Activated CD4-positive, CD25-positive, alpha-beta regulatory T cell (primary cell): ENCODE data around the gene ZNF280C.
"Not testable (repeated sequence)": the region's sequence is repeated elsewhere in the genome, so short reads cannot be mapped to it uniquely, and the experiment has no call there.

Experiments used
- DNase-seq, 4 experiments: peaks; one replicate each; lab custom pipeline; 2025; lab: John Stamatoyannopoulos, UW

The ZNF280C gene, protein sequence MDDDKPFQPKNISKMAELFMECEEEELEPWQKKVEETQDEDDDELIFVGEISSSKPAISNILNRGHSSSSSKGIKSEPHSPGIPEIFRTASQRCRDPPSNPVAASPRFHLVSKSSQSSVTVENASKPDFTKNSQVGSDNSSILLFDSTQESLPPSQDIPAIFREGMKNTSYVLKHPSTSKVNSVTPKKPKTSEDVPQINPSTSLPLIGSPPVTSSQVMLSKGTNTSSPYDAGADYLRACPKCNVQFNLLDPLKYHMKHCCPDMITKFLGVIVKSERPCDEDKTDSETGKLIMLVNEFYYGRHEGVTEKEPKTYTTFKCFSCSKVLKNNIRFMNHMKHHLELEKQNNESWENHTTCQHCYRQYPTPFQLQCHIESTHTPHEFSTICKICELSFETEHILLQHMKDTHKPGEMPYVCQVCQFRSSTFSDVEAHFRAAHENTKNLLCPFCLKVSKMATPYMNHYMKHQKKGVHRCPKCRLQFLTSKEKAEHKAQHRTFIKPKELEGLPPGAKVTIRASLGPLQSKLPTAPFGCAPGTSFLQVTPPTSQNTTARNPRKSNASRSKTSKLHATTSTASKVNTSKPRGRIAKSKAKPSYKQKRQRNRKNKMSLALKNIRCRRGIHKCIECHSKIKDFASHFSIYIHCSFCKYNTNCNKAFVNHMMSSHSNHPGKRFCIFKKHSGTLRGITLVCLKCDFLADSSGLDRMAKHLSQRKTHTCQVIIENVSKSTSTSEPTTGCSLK

DNA sequence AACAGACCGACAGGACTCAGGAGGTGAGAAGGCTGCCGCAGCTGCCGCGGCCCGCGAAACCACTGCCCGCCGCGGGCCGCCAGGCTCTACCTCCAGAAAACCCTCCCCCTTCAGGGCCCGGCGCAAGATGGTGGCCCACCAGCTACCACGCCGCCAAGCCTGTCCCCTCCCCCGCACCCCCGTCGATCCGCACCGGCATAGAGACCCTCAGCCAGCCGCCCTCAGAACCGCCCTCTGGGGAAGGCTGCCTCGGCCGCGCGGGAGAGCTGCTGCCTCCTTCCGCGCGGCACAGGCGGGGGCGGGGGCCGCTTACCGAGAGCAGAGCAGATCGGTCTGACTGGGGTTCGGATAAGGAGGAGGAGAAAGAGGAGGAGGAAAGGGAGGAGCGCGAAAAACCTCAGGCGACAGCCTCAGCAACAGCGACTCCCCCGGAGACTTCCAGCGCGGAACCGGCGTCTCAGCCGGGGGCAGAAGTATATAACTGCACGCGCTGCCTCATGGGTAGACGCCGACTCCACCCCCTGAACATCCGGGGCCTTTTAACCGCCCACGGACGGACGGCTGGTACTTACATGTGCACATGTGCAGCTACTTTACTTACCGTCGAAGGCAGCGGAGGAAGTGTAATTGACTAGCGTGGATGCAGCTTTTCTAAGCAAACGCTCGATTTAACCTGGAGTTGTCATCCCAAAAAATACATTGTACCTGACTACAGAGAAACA, at the start of gene ZNF280C:
ZNF280C (minus strand) TSS at position 451 of the 722 bp plus-strand sequence. CDS start 8,450 bp downstream, outside the sequence.
- peak; percentile 80 to 83 (median 82) for DNase-seq

DNA sequence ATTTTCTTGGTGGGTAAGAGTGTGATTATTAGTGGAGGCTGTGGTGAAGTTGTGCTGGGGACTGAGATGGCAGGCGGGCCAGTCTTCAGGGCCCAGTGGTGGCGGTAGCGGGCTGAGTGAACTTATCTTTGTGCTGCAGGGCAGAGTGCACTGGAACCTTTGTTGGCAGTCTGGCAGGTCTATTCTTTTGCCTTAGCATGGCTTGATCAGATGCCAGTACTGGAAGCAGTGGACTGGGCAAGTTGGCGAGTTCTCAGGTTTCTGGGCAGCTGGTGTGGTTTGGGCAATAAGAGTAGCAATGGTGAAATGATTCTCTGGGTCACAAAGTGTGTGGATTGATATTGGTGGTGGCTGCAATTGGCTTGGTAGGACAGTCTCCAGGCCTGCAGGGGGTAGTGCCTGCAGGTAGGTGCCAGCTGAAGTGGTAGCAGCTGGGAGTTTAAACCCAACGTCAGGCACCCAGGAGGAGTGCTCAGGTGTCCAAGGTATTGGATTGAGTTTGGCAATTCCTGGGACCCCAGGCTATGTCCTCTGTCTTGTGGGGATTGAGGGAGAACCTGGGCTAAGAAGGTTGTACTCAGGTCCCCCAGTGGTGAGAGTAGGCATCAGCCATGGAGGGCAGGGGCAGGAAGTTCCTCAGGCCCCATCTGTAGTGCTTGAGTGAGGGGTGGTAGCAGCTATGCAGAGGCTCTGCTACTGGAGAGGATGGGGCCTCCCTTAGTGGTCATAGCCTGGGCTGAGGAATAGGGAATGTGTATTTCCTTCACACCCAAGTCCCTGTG, 36.1 kb upstream of the ZNF280C start:
- no peak for DNase-seq

DNA sequence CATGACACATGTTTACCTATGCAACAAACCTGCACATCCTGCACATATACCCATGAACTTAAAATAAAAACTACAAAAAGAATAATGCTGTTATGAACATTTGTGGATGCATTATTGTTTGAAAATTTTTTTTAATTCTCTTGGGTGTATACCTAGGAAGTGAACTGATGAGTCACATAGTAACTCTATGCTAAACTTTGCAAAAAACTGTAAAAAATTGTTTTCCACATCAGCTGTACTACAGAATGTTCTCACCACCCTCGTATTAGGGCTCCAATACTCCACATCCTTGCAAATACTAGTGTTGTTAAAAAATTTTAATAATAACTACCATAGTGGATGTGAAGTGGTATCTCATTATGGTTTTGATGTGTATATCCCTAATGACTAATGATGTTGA, 33.3 kb upstream of the ZNF280C start:
- DNase-seq = no peak

DNA sequence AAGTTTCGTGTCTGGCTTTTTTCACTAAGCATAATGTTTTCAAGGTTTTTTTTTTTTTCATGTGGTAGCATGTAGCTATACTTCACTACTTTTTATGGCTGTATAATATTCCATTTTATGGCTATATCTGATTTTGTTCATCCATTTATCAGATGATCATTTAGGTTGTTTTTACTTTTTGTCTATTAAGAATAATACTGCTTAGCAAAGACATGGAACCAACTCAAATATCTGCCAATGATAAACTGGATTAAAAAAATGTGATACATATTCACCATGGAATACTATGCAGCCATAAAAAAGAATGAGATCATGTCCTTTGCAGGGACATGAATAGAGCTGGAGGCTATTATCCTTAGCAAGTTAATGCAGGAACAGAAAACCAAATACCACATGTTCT, 32.7 kb upstream of the ZNF280C start:
- DNase-seq = no peak

DNA sequence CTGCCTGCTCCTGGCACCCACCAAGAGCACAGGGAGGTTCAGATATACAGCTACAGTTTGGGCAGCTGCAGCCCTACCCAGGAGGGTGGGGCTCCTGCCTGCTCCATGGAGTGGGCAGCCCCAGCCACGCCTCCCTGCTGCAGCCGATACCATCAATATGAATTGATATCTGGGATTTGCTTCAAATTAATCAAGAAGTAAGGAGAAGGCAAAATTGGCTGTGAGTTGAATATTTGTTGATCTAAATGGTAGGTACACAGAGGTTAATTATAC, 31.2 kb upstream of the ZNF280C start:
- DNase-seq = no peak

DNA sequence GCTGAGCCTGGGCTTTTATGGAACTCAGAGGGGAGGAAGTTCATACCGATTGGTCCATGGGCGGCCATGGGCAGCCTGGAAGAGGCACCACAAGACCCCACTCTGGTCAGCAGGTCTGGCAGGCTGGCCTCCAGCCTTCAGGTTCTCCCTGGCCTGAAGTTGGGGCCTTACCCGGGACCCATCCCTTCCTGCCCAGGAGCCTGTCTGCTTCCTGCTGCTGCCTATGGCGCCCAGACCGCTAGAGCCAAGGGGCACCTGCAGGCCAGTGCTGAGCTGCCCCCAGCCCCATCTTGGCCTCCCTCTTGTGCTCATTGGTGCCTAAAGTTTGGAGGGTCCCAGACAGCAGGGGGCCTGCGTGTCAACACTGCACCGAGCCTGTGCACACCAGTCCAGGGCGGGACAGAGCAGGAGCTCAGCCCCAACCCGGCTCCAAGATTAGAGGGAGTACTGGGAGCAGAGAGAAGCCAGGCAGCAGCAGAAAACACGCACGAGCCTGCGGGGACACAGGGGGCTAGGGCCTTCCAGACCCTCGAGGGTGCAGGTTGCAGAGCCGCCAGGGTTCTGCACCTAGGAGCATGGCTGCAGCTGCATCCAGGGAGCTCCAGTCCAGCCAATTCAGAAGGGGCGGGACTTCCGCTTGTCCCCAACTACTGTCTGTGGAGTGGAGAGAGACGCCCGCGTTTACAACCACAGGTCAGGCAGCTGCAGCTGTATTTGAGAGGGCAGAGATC, 30.7 kb upstream of the ZNF280C start:
- no peak for DNase-seq

DNA sequence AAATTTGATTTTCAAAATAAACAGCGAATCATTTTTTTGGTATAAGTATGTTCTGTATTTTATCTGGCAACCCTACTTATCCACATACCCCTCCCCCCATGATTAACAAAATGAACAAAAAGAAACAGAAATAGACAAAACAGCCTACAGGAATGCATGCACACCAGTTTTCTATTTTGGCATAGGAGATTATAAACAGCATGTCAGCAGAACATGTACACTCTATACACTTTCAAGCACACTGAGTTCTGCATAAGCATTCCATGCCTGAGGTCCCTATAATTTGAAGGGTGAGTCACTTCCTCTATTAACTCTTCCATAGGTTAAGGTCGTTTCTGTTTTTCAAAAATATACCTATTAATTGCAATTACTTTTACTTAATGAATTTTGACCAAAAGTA, 28.0 kb upstream of the ZNF280C start:
- DNase-seq = no peak

DNA sequence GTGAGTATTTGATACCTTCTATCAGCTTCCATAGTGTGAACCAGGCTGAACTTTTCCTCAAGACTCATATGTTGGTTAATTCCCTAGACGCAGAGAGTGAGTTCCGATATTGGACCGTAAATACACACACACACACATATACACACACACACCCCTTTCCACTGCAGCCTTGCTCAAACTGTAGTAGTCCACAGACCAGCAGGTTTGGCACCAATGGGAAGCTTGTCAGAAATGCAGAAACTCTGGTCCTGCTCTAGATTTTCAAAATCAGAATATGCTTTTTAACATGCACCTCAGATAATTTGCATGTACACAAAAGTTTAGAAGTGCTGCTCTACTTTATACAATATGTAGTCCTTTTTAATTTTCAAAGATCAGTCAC, 27.6 kb upstream of the ZNF280C start:
- DNase-seq = no peak

DNA sequence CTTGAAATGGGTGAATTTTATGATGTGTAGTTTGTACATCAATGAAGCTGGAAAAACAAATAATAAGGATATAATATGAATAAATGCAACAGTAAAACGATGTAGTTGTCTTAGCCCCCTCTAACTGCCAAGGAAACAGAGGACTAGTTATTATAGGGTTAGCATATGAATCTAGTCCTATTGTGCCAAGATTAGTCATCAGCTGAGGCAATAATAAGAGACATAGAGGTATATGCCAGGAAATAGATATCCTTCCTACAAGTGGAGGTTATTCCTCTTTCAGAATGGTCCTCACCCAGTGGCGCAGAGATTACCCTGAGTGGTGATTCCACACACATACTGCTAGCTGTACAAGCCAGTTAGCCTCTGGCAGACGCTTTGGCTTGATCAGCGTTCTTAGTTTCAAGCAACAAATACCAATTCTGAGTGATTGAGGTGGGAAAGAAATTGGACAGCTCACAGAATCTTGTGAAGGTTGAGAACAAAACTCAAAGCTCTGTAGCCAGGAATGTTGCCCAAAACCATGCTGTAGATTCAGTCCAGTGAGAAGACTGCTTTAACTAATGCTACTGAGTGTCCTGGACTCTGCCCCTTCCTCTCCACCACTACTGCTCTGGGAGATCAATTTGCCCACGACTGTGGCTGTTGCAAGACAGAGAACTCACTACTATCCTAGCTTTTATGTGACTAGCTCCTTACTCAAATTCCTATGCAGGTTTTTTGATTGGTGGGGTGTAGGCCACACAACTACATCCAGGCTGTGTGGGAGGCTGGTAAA, 27.0 kb upstream of the ZNF280C start:
- no peak for DNase-seq

DNA sequence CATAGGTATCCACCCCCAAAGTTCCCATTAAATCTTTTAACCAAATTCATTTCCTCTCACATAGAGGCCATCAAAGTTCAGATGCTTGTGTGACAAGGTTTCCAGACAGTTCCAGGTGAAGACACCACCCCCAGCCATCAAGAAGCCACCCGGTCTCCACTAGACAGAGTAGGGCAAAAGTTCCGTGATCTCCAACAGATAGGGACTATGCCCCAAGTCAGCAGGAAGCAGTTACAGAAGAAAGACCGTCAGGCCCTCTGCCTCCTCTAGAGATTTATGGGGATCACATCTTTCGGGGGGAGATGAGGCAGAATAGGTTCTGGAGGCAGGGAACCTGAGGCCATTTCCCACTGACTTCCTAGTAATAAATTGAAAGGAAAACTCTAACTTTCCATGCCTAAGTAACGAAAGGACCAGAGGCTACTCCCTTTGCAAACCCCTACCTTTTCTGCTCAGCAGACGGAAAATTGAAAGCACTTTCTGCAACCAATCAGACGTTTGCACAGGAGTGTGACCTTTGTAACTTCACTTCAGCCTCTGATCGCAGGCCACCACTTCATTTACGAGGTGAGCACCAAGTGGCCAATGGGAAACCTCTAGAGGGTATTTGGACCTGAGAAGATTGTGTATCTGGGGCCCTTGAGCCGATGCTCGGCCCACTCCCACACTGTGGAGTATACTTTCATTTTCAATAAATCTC, 18.5 kb upstream of the ZNF280C start:
- DNase-seq = no peak

DNA sequence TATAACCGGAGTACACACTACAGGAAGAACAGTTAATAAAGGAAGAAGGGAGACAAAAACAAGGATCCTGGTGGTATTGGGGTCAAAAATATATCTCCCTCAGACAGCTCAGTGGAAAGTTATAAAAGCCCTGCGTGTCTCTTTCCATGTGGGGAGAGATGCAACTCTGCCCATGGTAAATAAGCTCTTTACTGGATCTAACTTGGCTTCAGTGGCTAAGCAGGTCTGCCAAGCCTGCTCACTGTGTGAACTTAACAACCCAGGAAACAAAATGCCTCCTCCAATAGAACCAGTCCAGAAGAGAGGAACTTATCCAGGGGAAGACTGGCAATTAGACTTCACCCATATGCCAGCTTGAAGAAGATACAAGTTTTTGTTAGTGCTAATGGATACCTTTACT, 17.0 kb upstream of the ZNF280C start:
- DNase-seq = no peak

DNA sequence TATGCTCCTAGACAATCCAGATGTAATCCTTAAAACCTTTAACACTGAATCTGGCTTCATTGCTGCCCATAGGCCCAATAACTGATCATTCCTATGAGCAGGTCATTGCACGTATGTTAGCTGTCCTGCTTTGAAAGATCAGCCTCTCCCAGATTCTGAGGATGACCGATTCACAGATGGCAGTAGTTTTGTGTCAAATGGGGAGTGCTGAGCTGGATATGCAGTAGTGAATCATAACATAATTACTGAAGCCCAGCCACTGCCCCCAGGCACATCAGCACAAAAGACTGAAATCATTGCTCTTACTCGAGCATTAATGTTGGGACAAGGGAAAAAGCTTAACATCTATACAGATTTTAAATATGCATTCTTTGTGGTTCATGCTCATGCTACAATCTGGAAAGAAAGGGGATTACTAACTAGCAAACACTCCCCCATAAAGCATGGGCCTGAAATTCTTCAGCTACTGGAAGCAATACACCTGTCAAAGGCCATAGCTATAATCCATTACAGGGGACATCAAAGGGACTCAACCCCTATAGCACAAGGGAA, 16.4 kb upstream of the ZNF280C start:
- DNase-seq = no peak

DNA sequence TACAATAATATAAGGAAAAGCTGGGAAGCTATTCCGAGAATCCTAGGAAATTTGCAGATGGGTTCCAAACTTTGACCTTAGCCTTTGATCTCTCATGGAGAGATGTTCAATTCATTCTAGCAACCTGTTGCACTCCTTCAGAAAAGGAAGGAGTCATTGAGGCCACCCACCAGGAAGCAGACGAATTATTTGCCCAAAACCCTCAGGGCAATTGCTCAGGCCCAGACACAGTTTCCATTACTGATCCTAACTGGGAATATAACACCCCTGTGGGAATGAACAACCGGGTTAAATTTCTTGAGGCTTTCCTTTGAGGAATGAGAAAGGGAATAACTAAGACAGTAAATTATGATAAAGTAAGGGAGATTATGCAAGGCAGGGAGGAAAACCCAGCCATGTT, 13.5 kb upstream of the ZNF280C start:
- DNase-seq = no peak

DNA sequence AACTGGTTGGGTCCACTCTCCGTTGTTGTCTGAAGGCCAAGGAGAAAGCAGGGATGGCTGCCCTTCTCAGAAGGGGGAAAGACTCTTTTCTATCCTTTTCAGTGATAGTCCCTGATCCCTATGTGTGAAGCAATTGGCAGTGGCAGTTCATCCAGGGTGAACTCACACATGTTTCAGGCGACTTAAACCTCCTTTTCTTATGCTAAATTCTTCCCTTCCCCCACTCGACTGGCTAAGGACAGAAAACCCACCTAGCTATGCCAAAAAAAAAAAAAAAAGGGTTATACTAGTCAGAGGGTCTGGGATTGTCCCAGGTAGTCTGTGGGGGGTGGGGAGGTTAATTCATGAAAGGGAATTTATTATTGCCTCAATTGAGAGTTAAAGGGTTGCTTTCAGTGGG, 12.2 kb upstream of the ZNF280C start:
- no peak for DNase-seq

DNA sequence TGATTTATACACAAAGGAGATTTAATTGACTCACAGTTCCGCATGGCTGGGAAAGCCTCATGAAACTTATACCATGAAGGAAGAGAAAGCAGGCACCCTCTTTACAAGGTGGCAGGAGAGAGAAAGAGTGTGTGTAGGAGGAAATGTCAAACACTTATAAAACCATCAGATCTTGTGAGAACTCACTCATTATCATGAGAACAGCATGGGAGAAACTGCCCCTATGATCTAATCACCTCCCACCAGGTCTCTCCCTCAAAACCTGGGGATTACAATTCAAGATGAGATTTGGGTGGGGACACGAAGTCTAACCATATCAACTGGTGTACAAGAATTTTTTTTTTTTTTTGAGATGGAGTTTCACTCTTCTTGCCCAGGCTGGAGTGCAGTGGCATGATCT, 3.6 kb upstream of the ZNF280C start:
- not testable (repeated sequence) for DNase-seq

DNA sequence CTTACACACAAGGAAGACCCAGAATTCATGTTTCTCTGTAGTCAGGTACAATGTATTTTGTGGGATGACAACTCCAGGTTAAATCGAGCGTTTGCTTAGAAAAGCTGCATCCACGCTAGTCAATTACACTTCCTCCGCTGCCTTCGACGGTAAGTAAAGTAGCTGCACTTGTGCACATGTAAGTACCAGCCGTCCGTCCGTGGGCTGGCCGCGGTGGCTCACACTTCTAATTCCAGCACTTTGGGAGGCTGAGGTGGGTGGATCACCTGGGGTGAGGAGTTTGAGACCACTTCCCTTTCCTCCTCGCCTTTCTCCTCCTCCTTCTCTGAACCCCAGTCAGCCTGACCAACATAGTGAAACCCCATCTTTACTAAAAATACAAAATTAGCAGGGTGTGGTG, 692 bp upstream of the ZNF280C start:
- DNase-seq = not testable (repeated sequence)

DNA sequence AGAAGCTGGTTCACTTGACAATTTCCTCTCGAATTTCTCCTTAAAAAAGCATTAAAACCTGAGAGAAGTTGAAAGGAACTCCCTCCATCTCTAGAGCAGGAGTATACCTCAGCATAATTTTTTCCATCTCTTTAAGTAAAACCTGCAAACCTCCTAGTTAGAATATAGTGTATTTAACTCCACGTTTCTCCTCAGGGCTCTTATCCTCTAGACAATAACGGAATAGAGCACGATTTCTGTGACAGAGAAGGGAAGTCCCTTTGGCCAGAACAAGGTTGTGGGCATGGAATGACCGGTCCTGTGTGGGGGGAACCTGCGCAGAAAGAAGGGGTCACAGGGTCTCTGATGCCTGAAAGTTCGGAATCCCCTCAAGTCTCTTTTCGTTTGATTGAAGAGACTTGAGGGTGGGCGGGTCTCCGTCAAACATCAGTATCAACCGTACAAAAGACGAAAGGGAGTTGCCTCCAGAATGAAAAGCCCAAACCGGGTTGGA, 697 bp downstream of the ZNF280C start:
- DNase-seq = no peak

DNA sequence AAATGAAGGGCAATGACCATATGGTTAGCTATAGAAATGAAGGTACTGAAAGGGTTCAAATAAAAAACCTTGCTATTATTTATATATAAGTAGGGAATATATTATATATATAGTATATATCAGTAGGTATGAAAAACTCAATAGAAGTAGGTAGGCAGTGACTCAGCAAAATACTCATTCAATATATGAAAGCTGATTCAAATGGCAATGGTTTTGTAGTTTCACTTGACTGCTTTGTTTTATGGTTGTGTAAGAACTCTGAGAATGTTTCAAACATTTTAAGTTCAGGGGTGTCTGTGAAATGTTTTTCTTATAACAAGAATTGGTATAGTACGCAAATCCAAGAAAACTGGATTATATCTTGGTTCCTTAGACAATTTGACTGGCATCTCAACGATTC, 4.1 kb downstream of the ZNF280C start:
- no peak for DNase-seq

DNA sequence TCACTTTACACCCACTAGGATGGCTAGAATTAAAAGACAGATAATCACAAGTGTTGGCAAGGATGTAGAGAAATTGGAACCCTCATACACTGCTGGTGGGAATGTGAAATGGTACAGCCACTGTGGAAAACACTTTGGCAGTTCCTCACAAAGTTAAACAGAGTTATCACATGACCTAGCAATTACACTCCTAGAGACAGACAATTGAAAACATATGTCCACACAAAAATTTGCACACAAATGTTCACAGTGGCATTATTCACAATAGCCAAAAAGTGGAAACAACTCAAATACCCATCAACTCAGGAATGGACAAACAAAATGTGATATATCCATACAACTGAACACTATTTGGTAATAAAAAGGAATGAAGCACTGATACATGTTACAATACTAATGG, 5.7 kb downstream of the ZNF280C start:
- DNase-seq = no peak

DNA sequence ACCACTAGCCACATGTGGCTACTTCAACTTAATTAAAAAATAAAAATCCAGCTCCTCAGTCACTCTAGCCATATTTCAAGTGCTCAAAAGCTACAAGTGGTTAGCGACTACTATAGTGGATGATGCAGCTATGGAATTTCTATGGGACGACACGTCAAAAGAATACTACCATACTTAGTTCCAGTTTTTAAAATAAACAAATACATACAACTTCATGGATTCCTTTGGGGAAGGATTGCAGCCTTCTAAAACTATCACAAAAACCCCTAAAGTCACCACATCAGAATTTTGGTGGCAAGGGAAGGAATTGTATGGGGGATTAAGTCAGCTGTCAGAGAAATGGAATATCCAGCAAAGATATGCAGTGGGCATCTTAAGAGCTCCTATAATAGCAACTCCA, 6.5 kb downstream of the ZNF280C start:
- no peak for DNase-seq
